ENCODE data around the gene PDK4. TPM values are rescaled to one million over a fixed set of nuclear protein-coding genes. Genes with fewer than 3 reads are reported as not detected.
"Not testable (repeated sequence)": the region's sequence is repeated elsewhere in the genome, so short reads cannot be mapped to it uniquely, and the experiment has no call there.

Gene PDK4
- polyA plus RNA-seq, 4 donors = 9.1 to 210 (median 84.3) TPM

GRCh38 chr7:95609277-95609971, 13.1 kb upstream of the PDK4 start:
- H3K9me3 ChIP-seq (ENCODE audit: control insufficient read depth in 2 of 2, insufficient read depth in 1 of 2, low read depth in 1 of 2, low read length in 1 of 2) = peaks cover 0 to 9% of the 10 kb centered on the region in 2 donors
- H3K36me3 ChIP-seq (ENCODE audit: control insufficient read depth in 3 of 3, insufficient read depth in 2 of 3, low read depth in 1 of 3, low read length in 3 of 3) = no peaks in the 10 kb centered on the region
- DNase-seq = peak; percentile 57 to 59
- peak overlapping the region in 1 of 3 donors; percentile 23 for H3K4me3 ChIP-seq (ENCODE audit: low read depth in 1 of 3, low read length in 3 of 3)
- no peaks in the 10 kb centered on the region for H3K27me3 ChIP-seq (ENCODE audit: control insufficient read depth in 3 of 3, insufficient read depth in 3 of 3, low read length in 3 of 3)
- H3K4me1 ChIP-seq (ENCODE audit: control insufficient read depth in 3 of 3, insufficient read depth in 2 of 3, low read depth in 1 of 3, low read length in 2 of 3) = peaks cover 2 to 27% (median 21%) of the 10 kb centered on the region in 3 donors
- WGBS, 3 donors = 2 to 11% (median 8%) methylated on average over 4 of the region's 4 CpGs
- peak overlapping the region; percentile 78 to 99 (median 84) for H3K27ac ChIP-seq (ENCODE audit: low read depth in 1 of 3, low read length in 2 of 3)
- FAIRE-seq = no peak

GRCh38 chr7:95608359-95609173, 12.2 kb upstream of the PDK4 start:
- Histone ChIP-seq H3K4me1 (ENCODE audit: control insufficient read depth in 3 of 3, insufficient read depth in 2 of 3, low read depth in 1 of 3, low read length in 2 of 3) (peaks cover 2 to 27% (median 21%) of the 10 kb centered on the region in 3 donors), H3K9me3 (ENCODE audit: control insufficient read depth in 2 of 2, insufficient read depth in 1 of 2, low read depth in 1 of 2, low read length in 1 of 2) (peaks cover 0 to 9% of the 10 kb centered on the region in 2 donors), H3K4me3 (ENCODE audit: low read depth in 1 of 3, low read length in 3 of 3) (no peak overlapping the region), H3K36me3 (ENCODE audit: control insufficient read depth in 3 of 3, insufficient read depth in 2 of 3, low read depth in 1 of 3, low read length in 3 of 3) (no peaks in the 10 kb centered on the region), H3K27ac (ENCODE audit: low read depth in 1 of 3, low read length in 2 of 3) (peak overlapping the region; percentile 84 to 99 (median 97)), H3K27me3 (ENCODE audit: control insufficient read depth in 3 of 3, insufficient read depth in 3 of 3, low read length in 3 of 3) (no peaks in the 10 kb centered on the region)
- WGBS, 3 donors = 3 to 10% (median 6%) methylated on average over 10 of the region's 10 CpGs
- DNase-seq (peak; percentile 99 to 100), FAIRE-seq (peak; percentile 39)

GRCh38 chr7:95607561-95607960, 11.2 kb upstream of the PDK4 start:
- DNase-seq (peak in 1 of 2 donors; percentile 9), FAIRE-seq (no peak)
- H3K9me3 ChIP-seq (ENCODE audit: control insufficient read depth in 2 of 2, insufficient read depth in 1 of 2, low read depth in 1 of 2, low read length in 1 of 2) = peaks cover 0 to 6% of the 10 kb centered on the region in 2 donors
- H3K4me1 ChIP-seq (ENCODE audit: control insufficient read depth in 3 of 3, insufficient read depth in 2 of 3, low read depth in 1 of 3, low read length in 2 of 3) = peaks cover 2 to 27% (median 21%) of the 10 kb centered on the region in 3 donors
- WGBS, 3 donors = 62 to 81% (median 78%) methylated on average over 3 of the region's 3 CpGs
- no peaks in the 10 kb centered on the region for H3K27me3 ChIP-seq (ENCODE audit: control insufficient read depth in 3 of 3, insufficient read depth in 3 of 3, low read length in 3 of 3)
- no peak overlapping the region for H3K4me3 ChIP-seq (ENCODE audit: low read depth in 1 of 3, low read length in 3 of 3)
- no peaks in the 10 kb centered on the region for H3K36me3 ChIP-seq (ENCODE audit: control insufficient read depth in 3 of 3, insufficient read depth in 2 of 3, low read depth in 1 of 3, low read length in 3 of 3)
- peak overlapping the region; percentile 84 to 99 (median 97) for H3K27ac ChIP-seq (ENCODE audit: low read depth in 1 of 3, low read length in 2 of 3)

- FAIRE-seq = no peak
- Histone ChIP-seq H3K4me3 (ENCODE audit: low read depth in 1 of 3, low read length in 3 of 3) (no peak overlapping the region), H3K9me3 (ENCODE audit: control insufficient read depth in 2 of 2, insufficient read depth in 1 of 2, low read depth in 1 of 2, low read length in 1 of 2) (peaks cover 0 to 6% of the 10 kb centered on the region in 2 donors), H3K4me1 (ENCODE audit: control insufficient read depth in 3 of 3, insufficient read depth in 2 of 3, low read depth in 1 of 3, low read length in 2 of 3) (peaks cover 4 to 27% (median 26%) of the 10 kb centered on the region in 3 donors), H3K27me3 (ENCODE audit: control insufficient read depth in 3 of 3, insufficient read depth in 3 of 3, low read length in 3 of 3) (no peaks in the 10 kb centered on the region), H3K36me3 (ENCODE audit: control insufficient read depth in 3 of 3, insufficient read depth in 2 of 3, low read depth in 1 of 3, low read length in 3 of 3) (no peaks in the 10 kb centered on the region), H3K27ac (ENCODE audit: low read depth in 1 of 3, low read length in 2 of 3) (no peak overlapping the region)
- DNase-seq = no peak
- WGBS, 3 donors = 93 to 95% (median 93%) methylated on average over 20 to 21 of the region's 21 CpGs
Measured at GRCh38 chr7:95605275-95605674, 9.0 kb upstream of the PDK4 start.

GRCh38 chr7:95604811-95605210, 8.5 kb upstream of the PDK4 start:
- DNase-seq; H3K4me3 ChIP-seq (ENCODE audit: low read depth in 1 of 3, low read length in 3 of 3); H3K36me3 ChIP-seq (ENCODE audit: control insufficient read depth in 3 of 3, insufficient read depth in 2 of 3, low read depth in 1 of 3, low read length in 3 of 3); H3K9me3 ChIP-seq (ENCODE audit: control insufficient read depth in 2 of 2, insufficient read depth in 1 of 2, low read depth in 1 of 2, low read length in 1 of 2); FAIRE-seq; H3K27me3 ChIP-seq (ENCODE audit: control insufficient read depth in 3 of 3, insufficient read depth in 3 of 3, low read length in 3 of 3); H3K27ac ChIP-seq (ENCODE audit: low read depth in 1 of 3, low read length in 2 of 3): not testable (repeated sequence)
- peaks cover 4 to 24% (median 24%) of the 10 kb centered on the region in 3 donors for H3K4me1 ChIP-seq (ENCODE audit: control insufficient read depth in 3 of 3, insufficient read depth in 2 of 3, low read depth in 1 of 3, low read length in 2 of 3)
- WGBS, 3 donors = 90 to 97% (median 91%) methylated on average over 3 of the region's 3 CpGs

- not testable (repeated sequence) for H3K27me3 ChIP-seq (ENCODE audit: control insufficient read depth in 3 of 3, insufficient read depth in 3 of 3, low read length in 3 of 3); FAIRE-seq; H3K4me3 ChIP-seq (ENCODE audit: low read depth in 1 of 3, low read length in 3 of 3); DNase-seq; H3K36me3 ChIP-seq (ENCODE audit: control insufficient read depth in 3 of 3, insufficient read depth in 2 of 3, low read depth in 1 of 3, low read length in 3 of 3); H3K27ac ChIP-seq (ENCODE audit: low read depth in 1 of 3, low read length in 2 of 3); H3K9me3 ChIP-seq (ENCODE audit: control insufficient read depth in 2 of 2, insufficient read depth in 1 of 2, low read depth in 1 of 2, low read length in 1 of 2)
- 85 to 93% (median 91%) methylated on average over 2 of the region's 2 CpGs for WGBS, 3 donors
- peaks cover 4 to 20% (median 20%) of the 10 kb centered on the region in 3 donors for H3K4me1 ChIP-seq (ENCODE audit: control insufficient read depth in 3 of 3, insufficient read depth in 2 of 3, low read depth in 1 of 3, low read length in 2 of 3)
Measured at GRCh38 chr7:95604397-95604796, 8.1 kb upstream of the PDK4 start.

GRCh38 chr7:95602421-95602820, 6.1 kb upstream of the PDK4 start:
- peaks cover 2 to 13% (median 2%) of the 10 kb centered on the region in 3 donors for H3K4me1 ChIP-seq (ENCODE audit: control insufficient read depth in 3 of 3, insufficient read depth in 2 of 3, low read depth in 1 of 3, low read length in 2 of 3)
- H3K36me3 ChIP-seq (ENCODE audit: control insufficient read depth in 3 of 3, insufficient read depth in 2 of 3, low read depth in 1 of 3, low read length in 3 of 3) = no peaks in the 10 kb centered on the region
- peak overlapping the region in 1 of 3 donors; percentile 32 for H3K27ac ChIP-seq (ENCODE audit: low read depth in 1 of 3, low read length in 2 of 3)
- 63 to 68% (median 66%) methylated on average over 4 of the region's 4 CpGs for WGBS, 3 donors
- no peak overlapping the region for H3K4me3 ChIP-seq (ENCODE audit: low read depth in 1 of 3, low read length in 3 of 3)
- H3K9me3 ChIP-seq (ENCODE audit: control insufficient read depth in 2 of 2, insufficient read depth in 1 of 2, low read depth in 1 of 2, low read length in 1 of 2) = peaks cover 0 to 6% of the 10 kb centered on the region in 2 donors
- H3K27me3 ChIP-seq (ENCODE audit: control insufficient read depth in 3 of 3, insufficient read depth in 3 of 3, low read length in 3 of 3) = no peaks in the 10 kb centered on the region
- no peak for FAIRE-seq
- no peak for DNase-seq

GRCh38 chr7:95601316-95601715, 5.0 kb upstream of the PDK4 start:
- Histone ChIP-seq H3K36me3 (ENCODE audit: control insufficient read depth in 3 of 3, insufficient read depth in 2 of 3, low read depth in 1 of 3, low read length in 3 of 3) (no peaks in the 10 kb centered on the region), H3K4me3 (ENCODE audit: low read depth in 1 of 3, low read length in 3 of 3) (no peak overlapping the region), H3K4me1 (ENCODE audit: control insufficient read depth in 3 of 3, insufficient read depth in 2 of 3, low read depth in 1 of 3, low read length in 2 of 3) (peaks cover 0 to 7% (median 2%) of the 10 kb centered on the region in 3 donors), H3K27me3 (ENCODE audit: control insufficient read depth in 3 of 3, insufficient read depth in 3 of 3, low read length in 3 of 3) (no peaks in the 10 kb centered on the region), H3K9me3 (ENCODE audit: control insufficient read depth in 2 of 2, insufficient read depth in 1 of 2, low read depth in 1 of 2, low read length in 1 of 2) (peaks cover 0 to 6% of the 10 kb centered on the region in 2 donors), H3K27ac (ENCODE audit: low read depth in 1 of 3, low read length in 2 of 3) (peak overlapping the region in 1 of 3 donors; percentile 61)
- DNase-seq (peak; percentile 59 to 83), FAIRE-seq (no peak)
- 11 to 64% (median 22%) methylated on average over 4 of the region's 4 CpGs for WGBS, 3 donors
